Measurements from ENCODE around the gene MYH3. TPM values are rescaled to one million over a fixed set of nuclear protein-coding genes. Genes with fewer than 3 reads are reported as not detected.

Gene MYH3
- total RNA-seq, 1 experiment from 2014 or later, result 2.4 TPM

GRCh38 chr17:10610884-10611283 lies 46.2 kb downstream of the MYH3 start:
- no peaks in the 10 kb centered on the region for H3K36me3 ChIP-seq (ENCODE audit: control insufficient read depth, insufficient read depth, low read length)
- no peaks in the 10 kb centered on the region for H3K27me3 Mint-ChIP-seq (ENCODE audit: insufficient read depth, unreplicated experiment)
- H3K9me3 Mint-ChIP-seq (ENCODE audit: unreplicated experiment), result no peaks in the 10 kb centered on the region
- BruUV-seq (replicated peaks), result no TSS peak
- H3K9me3 ChIP-seq, result no peaks in the 10 kb centered on the region
- H3K4me3 ChIP-seq (ENCODE audit: low read depth, low read length), result no peak overlapping the region
- CTCF ChIA-PET, result no interaction called here
- TF ChIP-seq CTCF (IDR thresholded peaks at IDR 0.05; ENCODE audit: insufficient read depth in 1 of 2, low read depth in 1 of 2, low read length in 1 of 2, severe bottlenecking in 1 of 2, unreplicated experiment in 1 of 2), result no peak
- no peaks in the 10 kb centered on the region for H3K36me3 Mint-ChIP-seq (ENCODE audit: insufficient read depth, unreplicated experiment)
- H3K4me1 Mint-ChIP-seq (ENCODE audit: low read depth, unreplicated experiment), result peaks cover 7% of the 10 kb centered on the region
- no peak overlapping the region for H3K4me3 Mint-ChIP-seq (ENCODE audit: unreplicated experiment)
- DNase-seq, result no peak
- POLR2A ChIA-PET, result no interaction called here
- intact Hi-C loops (cut with micrococcal nuclease; ENCODE audit: unreplicated experiment), result loop anchor here (10.0 kb wide), 1 partner anchor 686 kb away; no protein-coding TSS in a partner anchor
- H3K27ac Mint-ChIP-seq (ENCODE audit: unreplicated experiment), result no peak overlapping the region
- H3K27me3 ChIP-seq (replicated peaks; ENCODE audit: control insufficient read depth, insufficient read depth, low read length), result no peaks in the 10 kb centered on the region
- H3K4me1 ChIP-seq, result no peaks in the 10 kb centered on the region

- H3K27ac Mint-ChIP-seq (ENCODE audit: unreplicated experiment), result no peak overlapping the region
- no peak for TF ChIP-seq CTCF (IDR thresholded peaks at IDR 0.05; ENCODE audit: insufficient read depth in 1 of 2, low read depth in 1 of 2, low read length in 1 of 2, severe bottlenecking in 1 of 2, unreplicated experiment in 1 of 2)
- no peak for DNase-seq
- BruUV-seq (replicated peaks), result no TSS peak
- ChIA-PET CTCF (no interaction called here), POLR2A (no interaction called here)
- H3K4me3 ChIP-seq (ENCODE audit: low read depth, low read length), result no peak overlapping the region
- no peak overlapping the region for H3K4me3 Mint-ChIP-seq (ENCODE audit: unreplicated experiment)
- H3K4me1 Mint-ChIP-seq (ENCODE audit: low read depth, unreplicated experiment), result no peaks in the 10 kb centered on the region
- no peaks in the 10 kb centered on the region for H3K36me3 Mint-ChIP-seq (ENCODE audit: insufficient read depth, unreplicated experiment)
- no peaks in the 10 kb centered on the region for H3K27me3 Mint-ChIP-seq (ENCODE audit: insufficient read depth, unreplicated experiment)
- no peaks in the 10 kb centered on the region for H3K9me3 Mint-ChIP-seq (ENCODE audit: unreplicated experiment)
- no peaks in the 10 kb centered on the region for H3K4me1 ChIP-seq
- intact Hi-C loops (cut with micrococcal nuclease; ENCODE audit: unreplicated experiment), result no loop called here
- no peaks in the 10 kb centered on the region for H3K9me3 ChIP-seq
- H3K36me3 ChIP-seq (ENCODE audit: control insufficient read depth, insufficient read depth, low read length), result no peaks in the 10 kb centered on the region
- H3K27me3 ChIP-seq (replicated peaks; ENCODE audit: control insufficient read depth, insufficient read depth, low read length), result no peaks in the 10 kb centered on the region
Measured at GRCh38 chr17:10608244-10608643, 48.9 kb downstream of the MYH3 start.

- no peak for TF ChIP-seq CTCF (IDR thresholded peaks at IDR 0.05; ENCODE audit: insufficient read depth in 1 of 2, low read depth in 1 of 2, low read length in 1 of 2, severe bottlenecking in 1 of 2, unreplicated experiment in 1 of 2)
- ChIA-PET CTCF (no interaction called here), POLR2A (no interaction called here)
- H3K4me3 ChIP-seq (ENCODE audit: low read depth, low read length), result no peak overlapping the region
- H3K27me3 Mint-ChIP-seq (ENCODE audit: insufficient read depth, unreplicated experiment), result no peaks in the 10 kb centered on the region
- no peaks in the 10 kb centered on the region for H3K36me3 Mint-ChIP-seq (ENCODE audit: insufficient read depth, unreplicated experiment)
- intact Hi-C loops (cut with micrococcal nuclease; ENCODE audit: unreplicated experiment), result no loop called here
- H3K27ac Mint-ChIP-seq (ENCODE audit: unreplicated experiment), result no peak overlapping the region
- DNase-seq, result no peak
- no peak overlapping the region for H3K4me3 Mint-ChIP-seq (ENCODE audit: unreplicated experiment)
- no peaks in the 10 kb centered on the region for H3K4me1 ChIP-seq
- H3K27me3 ChIP-seq (replicated peaks; ENCODE audit: control insufficient read depth, insufficient read depth, low read length), result no peaks in the 10 kb centered on the region
- no peaks in the 10 kb centered on the region for H3K9me3 Mint-ChIP-seq (ENCODE audit: unreplicated experiment)
- BruUV-seq (replicated peaks), result no TSS peak
- no peaks in the 10 kb centered on the region for H3K9me3 ChIP-seq
- no peaks in the 10 kb centered on the region for H3K4me1 Mint-ChIP-seq (ENCODE audit: low read depth, unreplicated experiment)
- no peaks in the 10 kb centered on the region for H3K36me3 ChIP-seq (ENCODE audit: control insufficient read depth, insufficient read depth, low read length)
Measured at GRCh38 chr17:10606110-10606509, 51.0 kb downstream of the MYH3 start.

Data from Caco-2 (cell line).